Measurements from ENCODE around the gene RIN3.

RIN3 gene

DNA sequence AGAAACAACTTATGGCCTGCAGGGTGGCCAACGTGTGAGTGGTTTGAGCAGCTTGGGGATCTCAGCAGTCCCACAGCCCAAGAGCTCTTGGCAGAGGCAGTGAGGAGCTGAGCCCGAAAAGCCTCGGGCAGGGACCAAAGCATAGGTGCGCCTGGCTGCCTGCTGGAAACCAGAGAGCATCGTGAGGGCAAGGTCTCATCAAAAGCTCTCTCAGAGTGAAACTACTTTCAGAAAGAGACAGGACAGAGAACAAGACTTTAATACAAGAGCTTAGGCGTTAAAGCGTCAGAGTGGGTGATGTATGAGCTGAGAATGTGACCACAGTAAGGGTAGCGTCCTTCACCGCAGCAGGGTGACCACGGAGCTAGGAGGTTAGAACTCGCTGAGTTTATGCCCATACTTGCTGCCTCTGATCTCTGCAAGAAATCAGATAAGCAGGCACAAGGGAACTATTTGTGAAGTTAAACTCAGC, 204.0 kb downstream of the RIN3 start:
- no peak overlapping the region for H3K4me3 ChIP-seq (replicated peaks in 1 of 2; ENCODE audit: low read depth in 2 of 2, low read length in 2 of 2)
- no peak for DNase-seq (ENCODE audit: low read depth in 2 of 2)
- TF ChIP-seq, protein P1, sequence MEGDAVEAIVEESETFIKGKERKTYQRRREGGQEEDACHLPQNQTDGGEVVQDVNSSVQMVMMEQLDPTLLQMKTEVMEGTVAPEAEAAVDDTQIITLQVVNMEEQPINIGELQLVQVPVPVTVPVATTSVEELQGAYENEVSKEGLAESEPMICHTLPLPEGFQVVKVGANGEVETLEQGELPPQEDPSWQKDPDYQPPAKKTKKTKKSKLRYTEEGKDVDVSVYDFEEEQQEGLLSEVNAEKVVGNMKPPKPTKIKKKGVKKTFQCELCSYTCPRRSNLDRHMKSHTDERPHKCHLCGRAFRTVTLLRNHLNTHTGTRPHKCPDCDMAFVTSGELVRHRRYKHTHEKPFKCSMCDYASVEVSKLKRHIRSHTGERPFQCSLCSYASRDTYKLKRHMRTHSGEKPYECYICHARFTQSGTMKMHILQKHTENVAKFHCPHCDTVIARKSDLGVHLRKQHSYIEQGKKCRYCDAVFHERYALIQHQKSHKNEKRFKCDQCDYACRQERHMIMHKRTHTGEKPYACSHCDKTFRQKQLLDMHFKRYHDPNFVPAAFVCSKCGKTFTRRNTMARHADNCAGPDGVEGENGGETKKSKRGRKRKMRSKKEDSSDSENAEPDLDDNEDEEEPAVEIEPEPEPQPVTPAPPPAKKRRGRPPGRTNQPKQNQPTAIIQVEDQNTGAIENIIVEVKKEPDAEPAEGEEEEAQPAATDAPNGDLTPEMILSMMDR (IDR thresholded peaks at IDR 0.05; ENCODE audit: low read depth, low read length), result no peak

DNA sequence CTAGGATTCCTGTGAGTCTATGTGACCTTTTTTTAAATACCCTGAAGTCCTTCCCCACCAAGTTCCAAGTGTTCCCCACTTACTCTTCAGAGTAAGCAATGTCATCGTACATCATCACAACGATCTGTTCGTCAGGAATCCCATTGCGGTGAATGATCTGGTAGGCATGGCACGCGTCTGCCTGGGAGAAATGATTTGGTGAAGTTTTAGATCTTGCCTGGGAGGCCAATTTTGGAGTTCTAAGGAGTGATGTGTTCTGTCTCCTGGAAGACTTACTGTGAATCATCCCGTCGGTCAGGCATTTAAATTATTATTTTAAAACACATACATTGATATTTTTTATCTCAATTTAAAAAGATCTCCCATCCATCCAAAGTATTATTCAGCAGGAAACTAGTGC, 205.1 kb downstream of the RIN3 start:
- TF ChIP-seq, protein P1 (IDR thresholded peaks at IDR 0.05; ENCODE audit: low read depth, low read length), result no peak
- peak in 1 of 2 donors; percentile 79 for DNase-seq (ENCODE audit: low read depth in 2 of 2)
- H3K4me3 ChIP-seq (replicated peaks in 1 of 2; ENCODE audit: low read depth in 2 of 2, low read length in 2 of 2), result no peak overlapping the region

DNA sequence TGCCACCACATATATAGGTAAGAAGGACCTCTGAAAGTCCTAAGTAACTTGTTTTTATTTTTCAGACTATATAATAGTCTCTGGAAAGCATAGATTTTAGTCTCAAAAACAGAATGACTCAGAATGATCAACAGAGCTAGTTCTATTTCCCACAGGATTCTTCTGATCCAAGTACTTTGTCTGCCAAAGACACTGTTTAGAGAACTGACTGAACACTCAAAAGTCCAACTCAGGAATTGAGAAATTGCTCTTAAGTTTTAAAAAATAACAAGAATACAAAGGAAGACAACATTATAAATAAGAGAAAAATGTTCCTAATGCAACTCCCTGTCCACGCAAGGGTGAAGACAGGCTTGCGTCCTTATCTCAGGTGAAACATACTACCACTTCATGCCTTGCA, 205.8 kb downstream of the RIN3 start:
- H3K4me3 ChIP-seq (replicated peaks in 1 of 2; ENCODE audit: low read depth in 2 of 2, low read length in 2 of 2), result no peak overlapping the region
- TF ChIP-seq, protein P1 (IDR thresholded peaks at IDR 0.05; ENCODE audit: low read depth, low read length), result no peak
- DNase-seq (ENCODE audit: low read depth in 2 of 2), result peak; percentile 61 to 78

DNA sequence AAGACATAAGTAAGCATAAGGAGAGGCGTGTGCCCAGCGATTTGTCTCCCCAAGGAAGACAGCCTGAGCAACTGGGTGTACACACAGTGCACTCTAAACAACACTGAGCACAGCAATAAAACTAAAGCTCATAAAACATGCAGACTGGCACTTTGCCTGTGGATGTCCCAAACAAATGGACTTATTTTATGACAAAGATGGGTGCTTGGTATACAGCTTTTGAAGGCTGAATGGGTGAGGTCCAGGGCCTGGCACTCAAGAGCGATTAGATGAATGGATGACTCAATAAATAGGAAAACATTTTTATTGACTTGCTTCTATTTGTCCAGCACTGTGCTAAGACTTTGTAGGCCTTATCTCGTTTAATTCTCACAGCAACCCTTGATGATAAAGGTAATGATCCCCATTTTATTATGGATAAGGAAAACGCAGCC, 206.3 kb downstream of the RIN3 start:
- TF ChIP-seq, protein P1 (IDR thresholded peaks at IDR 0.05; ENCODE audit: low read depth, low read length), result no peak
- peak in 1 of 2 donors; percentile 55 for DNase-seq (ENCODE audit: low read depth in 2 of 2)
- H3K4me3 ChIP-seq (replicated peaks in 1 of 2; ENCODE audit: low read depth in 2 of 2, low read length in 2 of 2), result no peak overlapping the region

DNA sequence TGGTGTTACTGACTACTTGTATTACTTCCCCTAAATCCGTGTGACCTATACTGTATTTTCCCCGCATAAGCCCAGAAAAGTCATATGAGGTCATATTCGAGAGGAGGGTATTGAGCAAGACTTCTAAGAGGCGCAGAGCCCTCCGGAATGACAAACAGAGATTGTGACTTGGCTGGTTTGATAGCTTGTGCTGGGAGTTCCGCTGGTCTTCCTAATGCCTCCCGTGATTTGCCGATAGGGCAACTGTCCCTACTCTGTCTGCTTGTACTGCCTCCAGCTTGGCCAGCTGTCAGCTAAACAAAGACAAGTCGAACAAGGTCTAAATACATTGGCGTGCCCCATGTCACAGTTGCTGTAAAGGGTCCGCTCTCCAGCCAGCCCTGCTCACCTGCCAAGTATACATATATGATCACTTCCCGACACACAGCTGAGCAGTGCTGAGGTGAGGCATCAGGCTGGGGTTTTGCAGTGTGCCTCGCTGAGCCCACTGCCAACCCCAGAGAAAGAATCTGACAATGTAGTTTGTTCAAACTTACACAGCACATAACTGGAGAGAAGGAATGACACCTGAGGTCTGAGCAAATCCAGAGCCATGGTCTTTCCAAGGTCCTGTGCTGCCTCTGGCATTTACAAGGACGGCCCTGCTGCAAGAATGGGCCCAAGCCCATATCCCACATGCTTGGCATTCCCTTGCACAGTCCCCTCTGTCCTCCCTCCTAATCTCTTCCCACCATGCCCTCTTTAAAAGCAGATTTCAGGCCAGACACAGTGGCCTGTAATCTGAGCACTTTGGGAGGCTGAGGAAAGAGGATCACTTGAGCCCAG, 211.1 kb downstream of the RIN3 start:
- peak in 1 of 2 donors; percentile 45 for DNase-seq (ENCODE audit: low read depth in 2 of 2)
- H3K4me3 ChIP-seq (replicated peaks in 1 of 2; ENCODE audit: low read depth in 2 of 2, low read length in 2 of 2), result no peak overlapping the region
- TF ChIP-seq, protein P1 (IDR thresholded peaks at IDR 0.05; ENCODE audit: low read depth, low read length), result no peak

DNA sequence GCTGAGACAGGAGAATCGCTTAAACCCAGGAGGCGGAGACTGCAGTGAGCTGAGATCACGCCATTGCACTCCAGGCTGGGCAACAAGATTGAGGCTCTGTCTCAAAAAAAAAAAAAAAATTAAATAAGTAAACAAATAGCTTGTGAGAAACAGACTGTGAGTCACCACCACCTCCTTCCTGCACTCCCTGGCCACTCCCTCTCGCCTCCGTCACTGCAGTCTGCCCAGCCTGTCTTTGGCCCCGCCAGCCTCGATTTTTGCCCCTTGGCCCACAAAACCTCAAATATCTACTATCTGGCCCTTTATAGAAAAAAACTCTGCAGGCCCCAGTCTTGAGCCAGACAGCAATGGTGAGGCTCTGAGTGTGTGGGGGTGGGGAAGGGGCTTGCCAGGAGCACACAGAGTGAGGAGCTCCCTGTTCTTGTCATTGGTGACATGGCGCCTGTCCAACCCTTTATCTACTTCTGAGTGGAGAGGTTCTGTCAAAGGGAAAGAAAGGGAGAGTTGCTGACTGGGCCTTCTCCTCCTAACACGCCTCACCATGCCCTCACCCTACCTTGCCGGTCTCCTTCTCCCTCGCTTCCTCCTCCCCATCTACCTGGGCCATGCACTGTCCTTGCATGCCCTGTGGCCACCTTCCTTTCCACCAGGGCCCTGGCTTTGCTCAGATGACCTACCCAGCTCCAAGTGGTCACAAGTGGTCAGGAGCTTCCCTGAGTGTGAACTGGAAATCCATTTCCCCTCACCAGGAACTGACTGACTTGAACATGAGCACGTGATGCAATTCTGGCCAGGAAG, 212.8 kb downstream of the RIN3 start:
- no peak overlapping the region for H3K4me3 ChIP-seq (replicated peaks in 1 of 2; ENCODE audit: low read depth in 2 of 2, low read length in 2 of 2)
- TF ChIP-seq, protein P1 (IDR thresholded peaks at IDR 0.05; ENCODE audit: low read depth, low read length), result no peak
- DNase-seq (ENCODE audit: low read depth in 2 of 2), result peak; percentile 94

Data from cardiac fibroblast (primary cell).